ENCODE data around the gene PGAP3. TPM values are rescaled to one million over a fixed set of nuclear protein-coding genes. Genes with fewer than 3 reads are reported as not detected.

PGAP3 gene
- total RNA-seq, 1 experiment from 2014 or later, result 21.8 TPM

DNA sequence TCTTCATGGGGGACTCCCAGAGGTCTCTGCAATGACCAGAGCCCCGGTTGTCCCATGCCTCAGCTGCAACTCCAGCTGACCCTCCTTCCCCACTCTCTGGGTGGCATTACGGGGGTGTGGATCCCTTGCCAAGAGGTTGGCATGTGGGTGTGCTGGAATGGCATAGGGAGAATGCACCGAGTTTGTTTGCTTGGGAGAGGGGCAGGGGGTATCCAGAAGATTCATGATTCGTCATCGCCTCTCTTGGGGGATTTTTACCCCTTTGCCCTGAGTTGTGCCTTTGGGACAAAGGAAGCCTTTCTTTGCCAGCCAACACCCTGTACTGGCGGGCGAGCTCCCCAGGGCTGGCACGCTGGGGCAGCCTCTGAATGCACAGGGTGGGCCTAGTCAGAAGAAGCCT lies 18.5 kb upstream of the PGAP3 start:
- ATAC-seq, result no peak
- Histone ChIP-seq H3K36me3 (ENCODE audit: control insufficient read depth, insufficient read depth, low read length) (no peaks in the 10 kb centered on the region), H3K4me3 (ENCODE audit: low read depth in 2 of 2, low read length in 2 of 2) (no peak overlapping the region), H3K27ac (ENCODE audit: low read length) (no peak overlapping the region), H3K9me3 (ENCODE audit: control insufficient read depth, insufficient read depth, low read depth, low read length) (no peaks in the 10 kb centered on the region), H3K27me3 (ENCODE audit: control insufficient read depth, insufficient read depth, low read length) (no peaks in the 10 kb centered on the region), H3K4me1 (ENCODE audit: control insufficient read depth, insufficient read depth, low read length) (peaks cover 39% of the 10 kb centered on the region)
- ChIA-PET POLR2A (interaction anchor here (0.5 kb wide), 1 partner anchor 21 kb away, joined by 4 read pairs; no protein-coding TSS in a partner anchor), CTCF (no interaction called here)
- TF ChIP-seq POLR2AphosphoS5 (IDR thresholded peaks at IDR 0.05; ENCODE audit: low read depth, low read length) (no peak), CTCF (IDR thresholded peaks at IDR 0.05) (no peak)
- TF ChIP-seq, protein P1, sequence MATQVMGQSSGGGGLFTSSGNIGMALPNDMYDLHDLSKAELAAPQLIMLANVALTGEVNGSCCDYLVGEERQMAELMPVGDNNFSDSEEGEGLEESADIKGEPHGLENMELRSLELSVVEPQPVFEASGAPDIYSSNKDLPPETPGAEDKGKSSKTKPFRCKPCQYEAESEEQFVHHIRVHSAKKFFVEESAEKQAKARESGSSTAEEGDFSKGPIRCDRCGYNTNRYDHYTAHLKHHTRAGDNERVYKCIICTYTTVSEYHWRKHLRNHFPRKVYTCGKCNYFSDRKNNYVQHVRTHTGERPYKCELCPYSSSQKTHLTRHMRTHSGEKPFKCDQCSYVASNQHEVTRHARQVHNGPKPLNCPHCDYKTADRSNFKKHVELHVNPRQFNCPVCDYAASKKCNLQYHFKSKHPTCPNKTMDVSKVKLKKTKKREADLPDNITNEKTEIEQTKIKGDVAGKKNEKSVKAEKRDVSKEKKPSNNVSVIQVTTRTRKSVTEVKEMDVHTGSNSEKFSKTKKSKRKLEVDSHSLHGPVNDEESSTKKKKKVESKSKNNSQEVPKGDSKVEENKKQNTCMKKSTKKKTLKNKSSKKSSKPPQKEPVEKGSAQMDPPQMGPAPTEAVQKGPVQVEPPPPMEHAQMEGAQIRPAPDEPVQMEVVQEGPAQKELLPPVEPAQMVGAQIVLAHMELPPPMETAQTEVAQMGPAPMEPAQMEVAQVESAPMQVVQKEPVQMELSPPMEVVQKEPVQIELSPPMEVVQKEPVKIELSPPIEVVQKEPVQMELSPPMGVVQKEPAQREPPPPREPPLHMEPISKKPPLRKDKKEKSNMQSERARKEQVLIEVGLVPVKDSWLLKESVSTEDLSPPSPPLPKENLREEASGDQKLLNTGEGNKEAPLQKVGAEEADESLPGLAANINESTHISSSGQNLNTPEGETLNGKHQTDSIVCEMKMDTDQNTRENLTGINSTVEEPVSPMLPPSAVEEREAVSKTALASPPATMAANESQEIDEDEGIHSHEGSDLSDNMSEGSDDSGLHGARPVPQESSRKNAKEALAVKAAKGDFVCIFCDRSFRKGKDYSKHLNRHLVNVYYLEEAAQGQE (IDR thresholded peaks at IDR 0.05; ENCODE audit: insufficient read depth in 1 of 2, low read depth in 2 of 2, low read length in 1 of 2), result no peak
- in situ Hi-C loops (cut with HindIII; ENCODE audit: low pct_unique_long_range_greater_than_20kb, low sequenced_read_pairs), result no loop called here
- intact Hi-C loops (cut with micrococcal nuclease; ENCODE audit: unreplicated experiment), result no loop called here
- no peak for DNase-seq (ENCODE audit: low read depth, low spot score)
- no TSS peak for BruUV-seq (replicated peaks)

- peaks cover 44% of the 10 kb centered on the region for H3K4me1 ChIP-seq (ENCODE audit: control insufficient read depth, insufficient read depth, low read length)
- no peaks in the 10 kb centered on the region for H3K27me3 ChIP-seq (ENCODE audit: control insufficient read depth, insufficient read depth, low read length)
- no peak overlapping the region for H3K27ac ChIP-seq (ENCODE audit: low read length)
- in situ Hi-C loops (cut with HindIII; ENCODE audit: low pct_unique_long_range_greater_than_20kb, low sequenced_read_pairs) (no loop called here), intact Hi-C loops (cut with micrococcal nuclease; ENCODE audit: unreplicated experiment) (no loop called here)
- TF ChIP-seq, protein P1 (IDR thresholded peaks at IDR 0.05; ENCODE audit: insufficient read depth in 1 of 2, low read depth in 2 of 2, low read length in 1 of 2), result no peak
- TF ChIP-seq SIN3A (IDR thresholded peaks at IDR 0.05; ENCODE audit: borderline replicate concordance, insufficient read depth, low read depth, low read length) (no peak), TCF7L2 (IDR thresholded peaks at IDR 0.05; ENCODE audit: low read depth, low read length) (no peak), POLR2AphosphoS5 (IDR thresholded peaks at IDR 0.05; ENCODE audit: low read depth, low read length) (no peak), CTCF (IDR thresholded peaks at IDR 0.05) (no peak)
- ChIA-PET CTCF (no interaction called here), POLR2A (interaction anchor here (0.5 kb wide), 1 partner anchor 21 kb away, joined by 4 read pairs; no protein-coding TSS in a partner anchor)
- DNase-seq (ENCODE audit: low read depth, low spot score), result no peak
- no peak overlapping the region for H3K4me3 ChIP-seq (ENCODE audit: low read depth in 2 of 2, low read length in 2 of 2)
- ATAC-seq, result no peak
- no peaks in the 10 kb centered on the region for H3K36me3 ChIP-seq (ENCODE audit: control insufficient read depth, insufficient read depth, low read length)
- H3K9me3 ChIP-seq (ENCODE audit: control insufficient read depth, insufficient read depth, low read depth, low read length), result no peaks in the 10 kb centered on the region
- no TSS peak for BruUV-seq (replicated peaks)
Observed at GRCh38 chr17:39705786-39706348, 18.0 kb upstream of the PGAP3 start.
